Measurements from ENCODE around the gene YTHDF2.
"Not testable (repeated sequence)": the region's sequence is repeated elsewhere in the genome, so short reads cannot be mapped to it uniquely, and the experiment has no call there.

GRCh38 chr1:28750771-28751294 is 14.1 kb downstream of the YTHDF2 start:
- TF ChIP-seq, protein P1, sequence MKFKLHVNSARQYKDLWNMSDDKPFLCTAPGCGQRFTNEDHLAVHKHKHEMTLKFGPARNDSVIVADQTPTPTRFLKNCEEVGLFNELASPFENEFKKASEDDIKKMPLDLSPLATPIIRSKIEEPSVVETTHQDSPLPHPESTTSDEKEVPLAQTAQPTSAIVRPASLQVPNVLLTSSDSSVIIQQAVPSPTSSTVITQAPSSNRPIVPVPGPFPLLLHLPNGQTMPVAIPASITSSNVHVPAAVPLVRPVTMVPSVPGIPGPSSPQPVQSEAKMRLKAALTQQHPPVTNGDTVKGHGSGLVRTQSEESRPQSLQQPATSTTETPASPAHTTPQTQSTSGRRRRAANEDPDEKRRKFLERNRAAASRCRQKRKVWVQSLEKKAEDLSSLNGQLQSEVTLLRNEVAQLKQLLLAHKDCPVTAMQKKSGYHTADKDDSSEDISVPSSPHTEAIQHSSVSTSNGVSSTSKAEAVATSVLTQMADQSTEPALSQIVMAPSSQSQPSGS (tag by site-specific recombination; IDR thresholded peaks at IDR 0.05; ENCODE audit: low read depth): not testable (repeated sequence)
- TF ChIP-seq ZBTB17 (tag by site-specific recombination; IDR thresholded peaks at IDR 0.05); MYNN (tag by site-specific recombination; IDR thresholded peaks at IDR 0.05; ENCODE audit: borderline replicate concordance); CTCF (tag by site-specific recombination; IDR thresholded peaks at IDR 0.05); PRDM1 (tag by site-specific recombination; IDR thresholded peaks at IDR 0.05); ZNF248 (tag by site-specific recombination; IDR thresholded peaks at IDR 0.05); ZNF274 (IDR thresholded peaks at IDR 0.05; ENCODE audit: low read length); ZNF274 (tag by site-specific recombination; IDR thresholded peaks at IDR 0.05; ENCODE audit: borderline replicate concordance); ZNF391 (tag by site-specific recombination; IDR thresholded peaks at IDR 0.05; ENCODE audit: borderline replicate concordance, low read depth); ZFP41 (tag by site-specific recombination; IDR thresholded peaks at IDR 0.05; ENCODE audit: borderline replicate concordance): not testable (repeated sequence)
